HL-60 (cell line): Measurements from ENCODE around the gene PBOV1.

Source experiments
- CTCF ChIP-seq: IDR thresholded peaks from one replicate; pipeline ENCODE4 v1.5.1; 2011; ENCODE audit warnings: low read length, control low read depth, inconsistent platforms; ENCODE audit not compliant: insufficient read depth
- GABPA ChIP-seq: IDR thresholded peaks from 2 replicates; pipeline ENCODE4 v1.6.1; 2012; ENCODE audit warnings: low read depth
- REST ChIP-seq: IDR thresholded peaks from 2 replicates; pipeline ENCODE4 v1.6.1; 2012; ENCODE audit warnings: low read depth; ENCODE audit not compliant: insufficient replicate concordance
- SPI1 ChIP-seq: IDR thresholded peaks from 2 replicates; pipeline ENCODE4 v1.6.1; 2012; ENCODE audit warnings: low read depth, mild to moderate bottlenecking, borderline replicate concordance

- TF ChIP-seq CTCF (no peak), REST (no peak), SPI1 (no peak), GABPA (no peak)
Measured at GRCh38 chr6:138235205-138235604, 16.9 kb upstream of the PBOV1 start.
